Common myeloid progenitor, CD34-positive (primary cell): ENCODE measurements around the gene ACP2.
A peak's percentile ranks its signal among the peaks of the same experiment; 100 is the strongest.

ENCODE experiments used
- CTCF ChIA-PET: fragments of 350-600 bp; sonication (Branson Sonifier 250); formaldehyde crosslinking; loops from one replicate; lab custom pipeline; 2021; ENCODE audit warnings: antibody characterized with exemption; lab: Charles Lee
- POLR2A ChIA-PET: fragments of 350-600 bp; sonication (Branson Sonifier 250); formaldehyde crosslinking; loops from one replicate; lab custom pipeline; 2021; ENCODE audit warnings: antibody characterized with exemption; lab: Charles Lee
- DNase-seq, 3 donors: peaks; one replicate each; pipeline versions ENCODE4 v3.0.0 to v3.0.0-alpha.2; 2013
- H3K27ac ChIP-seq, 2 experiments: 1 replicate in 1 of 2; 2 replicates in 1 of 2; pipeline ENCODE4 v1.7.0; 2013; ENCODE audit warnings: inconsistent platforms in 2 of 2, low read length in 2 of 2, mild to moderate bottlenecking in 2 of 2, low read depth in 1 of 2, moderate library complexity in 1 of 2; ENCODE audit not compliant: severe bottlenecking in 2 of 2, insufficient read depth in 1 of 2, poor library complexity in 1 of 2
- H3K27me3 ChIP-seq, 5 experiments: replicated peaks in 2 of 5; 1 replicate in 3 of 5; 2 replicates in 2 of 5; pipeline versions ENCODE4 v1.6.1 to v1.7.0; 2013; ENCODE audit warnings: low read length in 4 of 5, mild to moderate bottlenecking in 2 of 5, moderate library complexity in 2 of 5, inconsistent platforms in 1 of 5; ENCODE audit not compliant: insufficient read depth in 5 of 5, control insufficient read depth in 4 of 5
- H3K36me3 ChIP-seq, 4 experiments: 1 replicate in 2 of 4; 2 replicates in 2 of 4; pipeline versions ENCODE4 v1.6.1 to v1.7.0; 2013; ENCODE audit warnings: low read length in 3 of 4, control low read depth in 1 of 4, mild to moderate bottlenecking in 1 of 4; ENCODE audit not compliant: control insufficient read depth in 4 of 4, insufficient read depth in 4 of 4
- H3K4me1 ChIP-seq, 4 experiments: 1 replicate in 3 of 4; 2 replicates in 1 of 4; pipeline versions ENCODE4 v1.6.1 to v1.7.1; 2013; ENCODE audit warnings: low read length in 3 of 4, mild to moderate bottlenecking in 3 of 4, control low read depth in 1 of 4, inconsistent platforms in 1 of 4, moderate library complexity in 1 of 4; ENCODE audit not compliant: control insufficient read depth in 4 of 4, insufficient read depth in 4 of 4; ENCODE audit errors: control extremely low read depth in 1 of 4
- H3K4me3 ChIP-seq, 7 experiments: 1 replicate in 4 of 7; 2 replicates in 3 of 7; pipeline versions ENCODE4 v1.5.1 to v1.7.0; 2013; ENCODE audit warnings: mild to moderate bottlenecking in 7 of 7, low read length in 6 of 7, moderate library complexity in 6 of 7, inconsistent platforms in 2 of 7, low read depth in 2 of 7, control low read depth in 1 of 7; ENCODE audit not compliant: insufficient read depth in 4 of 7, control insufficient read depth in 1 of 7; ENCODE audit errors: extremely low read depth in 1 of 7
- H3K9me3 ChIP-seq, 5 experiments: 1 replicate in 4 of 5; 2 replicates in 1 of 5; pipeline versions ENCODE4 v1.6.1 to v1.7.1; 2013; ENCODE audit warnings: low read length in 4 of 5, mild to moderate bottlenecking in 2 of 5, inconsistent platforms in 1 of 5, low read depth in 1 of 5, moderate library complexity in 1 of 5; ENCODE audit not compliant: control insufficient read depth in 4 of 5, insufficient read depth in 2 of 5; ENCODE audit errors: control extremely low read depth in 1 of 5
- WGBS: methylation state at CpG from one replicate; pipeline ENCODE4 v1.1.5; 2013; ENCODE audit not compliant: insufficient coverage; 5-methylcytosine and 5-hydroxymethylcytosine counted together

ACP2 gene

GRCh38 chr11:47248304-47248663 is 330 bp downstream of the ACP2 start:
- H3K4me3 ChIP-seq = peak overlapping the region; percentile 75 to 99 (median 94)
- 0% methylated on average over 3 of the region's 7 CpGs for WGBS
- peaks cover 10 to 26% (median 16%) of the 10 kb centered on the region in 4 experiments for H3K36me3 ChIP-seq
- CTCF ChIA-PET = interaction anchor here (0.8 to 9.7 kb wide), 14 partner anchors 12 to 163 kb away, joined by 3 to 145 read pairs (median 4); partner anchors contain the start of genes DDB2 and NR1H3
- H3K9me3 ChIP-seq = no peaks in the 10 kb centered on the region
- peaks cover 11 to 21% (median 15%) of the 10 kb centered on the region in 4 experiments for H3K4me1 ChIP-seq
- H3K27me3 ChIP-seq = no peaks in the 10 kb centered on the region
- peak overlapping the region; percentile 94 to 97 for H3K27ac ChIP-seq
- DNase-seq = peak in 1 of 3 donors; percentile 28
- POLR2A ChIA-PET = interaction anchor here (1.0 to 1.8 kb wide), 7 partner anchors 11 to 34 kb away, joined by 3 to 9 read pairs (median 4); partner anchors contain the start of genes DDB2 and MADD

DNA sequence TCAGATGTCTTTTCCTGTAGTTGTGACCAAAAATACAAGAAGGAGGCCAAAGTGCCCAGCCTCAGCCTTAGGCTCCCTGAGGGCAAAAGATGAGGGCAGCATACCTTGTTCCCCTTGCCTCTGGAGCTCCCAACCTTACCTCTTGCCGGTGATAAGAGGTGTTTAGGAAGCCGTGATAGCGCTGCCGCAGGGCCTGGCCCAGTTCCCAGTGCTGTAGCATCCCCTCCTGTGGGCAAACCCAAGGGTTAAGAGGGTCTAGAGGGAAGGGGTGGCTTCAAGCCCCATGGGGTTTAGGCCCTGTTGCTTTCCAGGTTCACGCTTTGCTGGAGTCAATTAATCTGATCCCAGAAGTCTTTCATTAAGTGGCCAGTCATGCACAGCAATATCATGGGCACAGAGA is 1.1 kb downstream of the ACP2 start:
- ChIA-PET CTCF (interaction anchor here (1.0 to 9.7 kb wide), 8 partner anchors 12 to 61 kb away, joined by 3 to 145 read pairs (median 7); partner anchors contain the start of genes DDB2 and NR1H3), POLR2A (interaction anchor here (0.8 to 1.8 kb wide), 4 partner anchors 12 to 33 kb away, joined by 3 to 9 read pairs (median 4); partner anchors contain the start of gene DDB2)
- Histone ChIP-seq H3K4me3 (peak overlapping the region in 4 of 7 experiments; percentile 75 to 99 (median 95)), H3K27me3 (no peaks in the 10 kb centered on the region), H3K9me3 (no peaks in the 10 kb centered on the region), H3K4me1 (peaks cover 11 to 21% (median 15%) of the 10 kb centered on the region in 4 experiments), H3K36me3 (peaks cover 11 to 34% (median 22%) of the 10 kb centered on the region in 4 experiments), H3K27ac (no peak overlapping the region)
- DNase-seq = no peak
- 97% methylated on average over 4 of the region's 5 CpGs for WGBS

GRCh38 chr11:47245611-47246357 is 2.8 kb downstream of the ACP2 start:
- Histone ChIP-seq H3K4me3 (no peak overlapping the region), H3K27me3 (no peaks in the 10 kb centered on the region), H3K4me1 (peaks cover 11 to 21% (median 15%) of the 10 kb centered on the region in 4 experiments), H3K27ac (no peak overlapping the region), H3K36me3 (peaks cover 17 to 50% (median 36%) of the 10 kb centered on the region in 4 experiments), H3K9me3 (no peaks in the 10 kb centered on the region)
- POLR2A ChIA-PET = no interaction called here
- 96% methylated on average over 5 of the region's 11 CpGs for WGBS
- DNase-seq = no peak
- CTCF ChIA-PET = interaction anchor here (4.0 to 9.7 kb wide), 2 partner anchors 10 to 17 kb away, joined by 62 to 145 read pairs; partner anchors contain the start of gene NR1H3

DNA sequence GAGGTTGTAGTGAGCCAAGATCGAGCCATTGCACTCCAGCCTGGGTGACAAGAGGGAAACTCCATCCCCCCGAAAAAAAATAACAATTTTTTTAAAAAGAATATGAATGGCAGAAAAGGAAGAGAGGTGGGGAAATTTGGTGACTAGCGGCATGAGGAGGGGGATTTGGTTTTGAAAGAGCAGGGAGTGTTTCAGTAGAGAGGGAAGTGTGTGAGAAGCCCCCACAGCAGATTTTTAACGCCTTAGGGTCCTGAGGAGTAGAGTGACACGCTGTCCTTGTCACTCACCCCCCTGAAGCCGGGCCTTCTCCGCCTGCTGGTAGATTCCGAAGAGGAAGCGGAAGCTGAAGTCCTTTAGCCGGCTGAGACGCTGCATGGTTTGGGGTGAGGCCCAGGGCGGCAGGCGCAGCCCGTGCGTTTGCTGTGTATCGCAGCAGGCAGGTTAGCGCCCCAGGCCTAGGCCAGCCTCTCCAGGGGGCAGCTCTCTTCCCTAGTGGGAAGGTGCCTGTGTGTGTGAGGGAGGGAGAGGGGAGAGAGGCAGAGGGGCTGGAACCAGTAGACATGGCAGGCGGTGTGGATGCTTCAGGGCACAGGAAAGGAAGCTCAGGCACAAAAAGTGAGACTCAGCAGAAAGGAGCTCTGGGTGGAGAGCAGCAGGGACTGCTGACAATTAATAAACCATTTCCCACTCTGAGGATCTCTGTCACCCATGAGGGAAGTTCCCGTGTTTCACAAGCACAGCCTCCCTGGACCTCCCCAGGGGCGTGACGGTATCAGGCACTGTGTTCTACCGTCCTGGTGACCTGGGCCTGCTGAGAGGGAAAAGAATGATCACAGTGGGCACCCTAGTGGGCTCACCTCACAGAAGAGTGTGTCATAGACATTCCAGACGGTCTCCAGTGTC is 3.9 kb downstream of the ACP2 start:
- peaks cover 19 to 60% (median 43%) of the 10 kb centered on the region in 4 experiments for H3K36me3 ChIP-seq
- peaks cover 11 to 21% (median 14%) of the 10 kb centered on the region in 4 experiments for H3K4me1 ChIP-seq
- ChIA-PET POLR2A (no interaction called here), CTCF (interaction anchor here (1.0 to 9.7 kb wide), 3 partner anchors 11 to 18 kb away, joined by 3 to 145 read pairs (median 5); partner anchors contain the start of gene NR1H3)
- no peaks in the 10 kb centered on the region for H3K27me3 ChIP-seq
- DNase-seq = no peak
- H3K27ac ChIP-seq = no peak overlapping the region
- 91% methylated on average over 19 of the region's 23 CpGs for WGBS
- no peak overlapping the region for H3K4me3 ChIP-seq
- H3K9me3 ChIP-seq = no peaks in the 10 kb centered on the region

- WGBS = 96% methylated on average over 4 of the region's 4 CpGs
- ChIA-PET POLR2A (no interaction called here), CTCF (interaction anchor here (1.5 to 9.7 kb wide), 3 partner anchors 9 to 19 kb away, joined by 4 to 145 read pairs (median 5); partner anchors contain the start of gene NR1H3)
- peaks cover 21 to 72% (median 52%) of the 10 kb centered on the region in 4 experiments for H3K36me3 ChIP-seq
- H3K4me1 ChIP-seq = peaks cover 6 to 13% (median 8%) of the 10 kb centered on the region in 4 experiments
- H3K27me3 ChIP-seq = no peaks in the 10 kb centered on the region
- DNase-seq = no peak
- no peaks in the 10 kb centered on the region for H3K9me3 ChIP-seq
- H3K4me3 ChIP-seq = no peak overlapping the region
- H3K27ac ChIP-seq = no peak overlapping the region
Measured at GRCh38 chr11:47243454-47243853, 5.2 kb downstream of the ACP2 start.

GRCh38 chr11:47242596-47243192 is 5.9 kb downstream of the ACP2 start:
- Histone ChIP-seq H3K36me3 (peaks cover 21 to 78% (median 57%) of the 10 kb centered on the region in 4 experiments), H3K27me3 (no peaks in the 10 kb centered on the region), H3K4me1 (peaks cover under 1 to 6% (median under 1%) of the 10 kb centered on the region in 4 experiments), H3K27ac (no peak overlapping the region), H3K9me3 (no peaks in the 10 kb centered on the region), H3K4me3 (no peak overlapping the region)
- ChIA-PET POLR2A (no interaction called here), CTCF (interaction anchor here (1.5 to 2.1 kb wide), 4 partner anchors 9 to 26 kb away, joined by 4 to 10 read pairs (median 5); no protein-coding TSS in a partner anchor)
- 94% methylated on average over 20 of the region's 21 CpGs for WGBS
- DNase-seq = no peak
